Esophagus muscularis mucosa (tissue), 3 donors: ENCODE measurements around the gene HDGFL2.

Experiments
- POLR2A ChIP-seq: fragments of 450-650 bp; IDR thresholded peaks from one replicate; pipeline ENCODE4 v1.6.1; 2017; ENCODE audit warnings: antibody characterized with exemption, moderate library complexity, mild to moderate bottlenecking, low read depth
- POLR2AphosphoS5 ChIP-seq, 2 donors: sonication (generic); formaldehyde crosslinking; IDR thresholded peaks; one replicate each; pipeline ENCODE4 v1.6.1; 2017; ENCODE audit warnings: antibody characterized with exemption in 2 of 2
- TF ChIP-seq, protein P1 (sequence below), 3 experiments: fragments of 200-600 bp in 2 of 3; fragments of 450-650 bp in 1 of 3; sonication (generic) in 2 of 3; IDR thresholded peaks; one replicate each; pipeline ENCODE4 v1.5.1; 2017 to 2019; ENCODE audit warnings: antibody characterized with exemption in 3 of 3, mild to moderate bottlenecking in 2 of 3, moderate library complexity in 1 of 3

DNA sequence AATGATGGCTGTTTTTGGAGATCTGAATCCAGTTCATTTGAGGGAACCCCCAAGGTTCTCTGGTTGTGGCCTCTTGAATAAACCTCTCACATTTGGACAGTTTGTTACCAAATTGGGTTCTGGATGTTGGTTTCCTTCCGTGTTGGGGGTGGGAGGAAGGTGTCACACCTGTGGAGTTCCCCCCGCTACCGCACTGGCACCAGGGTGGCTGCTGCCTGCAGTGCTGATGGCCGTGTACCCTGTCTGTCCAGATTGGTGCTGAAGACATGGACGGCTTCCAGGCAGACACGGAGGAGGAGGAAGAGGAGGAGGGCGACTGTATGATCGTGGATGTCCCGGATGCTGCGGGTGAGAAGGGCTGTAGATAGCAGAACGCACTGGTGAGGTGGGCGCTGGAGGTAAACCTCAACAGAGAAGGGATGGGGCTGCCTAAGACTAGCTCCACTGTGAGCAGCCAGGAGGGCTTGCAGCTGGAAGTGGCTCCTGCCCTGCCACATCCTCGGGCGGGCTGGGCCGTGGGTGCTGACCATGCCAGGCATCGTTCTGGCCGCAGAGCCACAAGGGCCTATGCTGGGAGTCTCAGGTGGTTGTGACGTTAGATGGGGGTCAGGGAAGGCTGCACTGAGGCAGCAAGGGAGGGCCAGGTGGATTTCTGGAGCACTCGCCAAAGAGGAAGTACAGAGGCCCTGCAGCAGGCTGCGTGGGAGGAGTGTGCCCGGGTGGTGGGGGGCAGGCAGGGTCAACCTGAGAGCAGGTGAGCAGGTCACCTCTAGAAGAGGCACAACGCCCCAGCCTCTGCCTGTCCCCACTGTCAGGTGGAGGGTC, 29.9 kb upstream of the HDGFL2 start:
- TF ChIP-seq, protein P1, sequence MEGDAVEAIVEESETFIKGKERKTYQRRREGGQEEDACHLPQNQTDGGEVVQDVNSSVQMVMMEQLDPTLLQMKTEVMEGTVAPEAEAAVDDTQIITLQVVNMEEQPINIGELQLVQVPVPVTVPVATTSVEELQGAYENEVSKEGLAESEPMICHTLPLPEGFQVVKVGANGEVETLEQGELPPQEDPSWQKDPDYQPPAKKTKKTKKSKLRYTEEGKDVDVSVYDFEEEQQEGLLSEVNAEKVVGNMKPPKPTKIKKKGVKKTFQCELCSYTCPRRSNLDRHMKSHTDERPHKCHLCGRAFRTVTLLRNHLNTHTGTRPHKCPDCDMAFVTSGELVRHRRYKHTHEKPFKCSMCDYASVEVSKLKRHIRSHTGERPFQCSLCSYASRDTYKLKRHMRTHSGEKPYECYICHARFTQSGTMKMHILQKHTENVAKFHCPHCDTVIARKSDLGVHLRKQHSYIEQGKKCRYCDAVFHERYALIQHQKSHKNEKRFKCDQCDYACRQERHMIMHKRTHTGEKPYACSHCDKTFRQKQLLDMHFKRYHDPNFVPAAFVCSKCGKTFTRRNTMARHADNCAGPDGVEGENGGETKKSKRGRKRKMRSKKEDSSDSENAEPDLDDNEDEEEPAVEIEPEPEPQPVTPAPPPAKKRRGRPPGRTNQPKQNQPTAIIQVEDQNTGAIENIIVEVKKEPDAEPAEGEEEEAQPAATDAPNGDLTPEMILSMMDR (IDR thresholded peaks at IDR 0.05) = no peak
- TF ChIP-seq POLR2A (no peak), POLR2AphosphoS5 (IDR thresholded peaks at IDR 0.05) (no peak)
